GM21526 (cell line): Measurements from ENCODE around the gene GLA.

Experiments
- ATAC-seq: cut with Tn5 transposase; IDR thresholded peaks from one replicate; pipeline ENCODE4 v1.9.1; 2021; ENCODE audit warnings: moderate library complexity; ENCODE audit not compliant: unreplicated experiment, low FRiP score

The GLA gene

DNA sequence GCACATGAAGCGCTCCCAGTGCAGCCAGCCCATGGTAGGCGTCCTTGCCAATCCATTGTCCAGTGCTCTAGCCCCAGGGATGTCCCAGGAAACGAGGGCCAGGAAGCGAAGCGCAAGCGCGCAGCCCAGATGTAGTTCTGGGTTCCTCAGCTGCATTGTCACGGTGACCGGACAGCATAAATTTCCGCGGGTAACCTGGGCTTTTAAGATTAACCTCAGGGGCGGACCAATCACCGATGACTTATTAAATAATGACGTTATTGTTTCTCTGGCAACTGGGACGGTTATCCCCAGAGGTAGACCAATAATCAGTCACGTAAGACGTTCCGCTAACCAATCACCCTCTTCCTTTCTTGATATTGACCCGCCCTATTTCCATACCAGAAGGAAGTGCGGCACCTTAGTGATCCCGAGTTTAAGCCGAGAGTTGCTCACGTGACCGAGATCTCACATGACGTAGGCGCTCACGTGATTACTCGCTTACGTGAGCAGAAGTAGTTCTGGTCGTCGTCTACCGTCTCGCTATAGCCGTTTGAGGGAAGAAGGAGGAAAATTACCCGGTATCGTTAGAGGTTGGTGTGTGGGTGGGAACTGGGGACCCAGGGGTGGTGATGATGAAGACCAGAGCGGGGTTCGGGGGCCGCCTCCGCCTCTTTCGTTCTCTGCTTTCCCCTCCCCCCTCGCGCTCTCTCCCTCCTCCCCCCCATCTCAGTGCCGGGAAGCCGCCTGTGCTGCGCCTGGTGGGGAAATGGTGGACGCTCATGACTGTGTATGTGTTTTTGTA lies at the start of gene GLA, which contains the start of gene HNRNPH2:
Gene GLA, minus strand, starts transcription at position 178 of the 784 bp plus-strand sequence. Its CDS starts 22 bp downstream, at position 156.
Gene HNRNPH2, plus strand, starts transcription at position 475 of the 784 bp plus-strand sequence. CDS start 3,767 bp downstream, outside the sequence.
- peak; percentile 93 for ATAC-seq

DNA sequence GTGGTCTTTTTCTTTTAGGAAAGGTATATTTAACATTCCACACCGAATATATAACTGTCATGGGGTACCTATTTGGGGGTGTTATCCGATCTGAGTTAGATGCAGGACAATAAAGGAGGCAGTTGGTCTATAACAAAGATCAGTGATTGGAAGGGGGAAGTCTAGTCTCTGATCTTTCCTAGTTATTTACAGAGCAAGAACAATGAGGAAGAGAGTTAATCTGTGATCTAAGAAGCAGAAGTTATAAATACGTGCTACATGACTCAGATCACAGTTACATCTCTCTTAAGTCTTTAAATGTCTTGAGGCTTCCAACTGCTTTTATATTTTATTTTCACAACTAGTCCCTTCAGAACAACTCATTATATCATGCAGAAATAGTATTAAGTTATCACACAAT lies 44.3 kb upstream of the GLA start:
- ATAC-seq: no peak

DNA sequence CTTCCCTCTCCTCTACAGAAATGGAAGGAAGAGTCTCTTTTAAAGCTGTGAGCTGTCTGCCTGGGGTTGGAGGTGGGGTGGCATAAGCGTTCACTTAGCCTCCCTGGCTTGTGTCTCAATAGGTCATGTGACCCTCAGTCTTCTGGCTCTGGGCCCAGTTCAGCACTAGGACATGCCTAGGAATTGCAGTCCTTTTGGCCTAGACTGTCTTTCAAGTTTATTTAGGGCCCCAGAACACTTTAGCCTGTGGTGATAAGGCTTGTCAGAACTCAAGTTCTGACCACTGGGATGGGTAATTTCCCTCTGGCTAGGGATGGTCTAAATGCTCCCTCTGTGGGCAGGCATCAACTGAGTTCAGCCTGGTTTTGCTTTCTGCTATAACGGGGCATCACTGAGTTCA lies 43.2 kb upstream of the GLA start:
- ATAC-seq: no peak

DNA sequence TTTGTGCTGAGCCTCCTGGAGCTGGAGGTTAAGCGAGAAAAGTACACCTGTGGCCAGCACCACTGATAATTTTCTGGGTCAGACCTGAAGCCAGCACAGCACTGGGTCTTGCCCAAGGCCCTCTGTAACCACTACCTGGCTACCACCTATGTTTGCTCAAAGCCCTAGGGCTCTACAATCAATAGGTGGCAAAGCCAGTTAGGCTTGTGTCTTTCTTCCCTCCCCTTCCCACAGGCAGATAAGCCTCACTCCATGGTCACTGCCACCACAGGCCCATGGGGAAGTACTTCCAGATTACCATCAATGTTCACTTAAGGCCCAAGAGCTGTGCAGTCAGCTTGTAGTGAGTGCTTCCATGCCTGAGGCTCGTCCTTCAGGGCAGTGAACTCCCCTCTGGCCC lies 42.4 kb upstream of the GLA start:
- ATAC-seq: no peak

DNA sequence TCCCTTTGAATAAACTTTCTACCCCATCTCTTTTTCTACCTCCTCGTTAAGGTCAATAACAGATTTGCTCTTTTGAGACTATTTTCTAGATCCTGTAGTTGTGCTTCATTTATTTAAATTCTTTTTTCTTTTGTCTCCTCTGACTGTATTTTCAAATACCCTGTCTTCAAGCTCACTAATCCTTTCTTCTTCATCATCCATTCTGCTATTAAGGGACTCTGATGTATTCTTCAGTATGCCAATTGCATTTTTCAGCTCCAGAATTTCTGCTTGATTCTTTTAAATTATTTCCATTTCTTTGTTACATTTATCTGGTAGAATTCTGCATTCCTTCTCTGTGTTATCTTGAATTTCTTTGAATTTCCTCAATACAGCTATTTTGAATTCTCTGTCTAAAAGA lies 41.6 kb upstream of the GLA start:
- ATAC-seq: no peak

DNA sequence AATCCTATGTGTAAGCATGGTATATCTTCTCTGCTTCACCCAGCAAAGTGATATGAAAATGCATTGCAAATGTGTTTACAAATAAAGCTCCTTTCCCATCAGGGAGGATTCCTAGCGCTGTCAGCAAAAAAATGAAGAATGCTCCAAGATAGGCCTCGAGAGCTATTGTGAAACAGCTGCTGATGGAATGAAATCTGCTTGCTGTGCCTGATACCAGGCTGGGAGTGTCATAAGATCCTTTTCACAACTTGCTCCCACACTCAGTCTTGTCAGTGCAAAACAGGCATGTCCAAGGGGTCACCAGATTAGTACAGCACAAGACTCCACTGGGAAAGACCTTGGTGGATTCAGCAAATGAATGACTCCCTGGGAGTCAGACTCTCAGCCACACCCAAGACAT lies 34.4 kb upstream of the GLA start:
- ATAC-seq: no peak

DNA sequence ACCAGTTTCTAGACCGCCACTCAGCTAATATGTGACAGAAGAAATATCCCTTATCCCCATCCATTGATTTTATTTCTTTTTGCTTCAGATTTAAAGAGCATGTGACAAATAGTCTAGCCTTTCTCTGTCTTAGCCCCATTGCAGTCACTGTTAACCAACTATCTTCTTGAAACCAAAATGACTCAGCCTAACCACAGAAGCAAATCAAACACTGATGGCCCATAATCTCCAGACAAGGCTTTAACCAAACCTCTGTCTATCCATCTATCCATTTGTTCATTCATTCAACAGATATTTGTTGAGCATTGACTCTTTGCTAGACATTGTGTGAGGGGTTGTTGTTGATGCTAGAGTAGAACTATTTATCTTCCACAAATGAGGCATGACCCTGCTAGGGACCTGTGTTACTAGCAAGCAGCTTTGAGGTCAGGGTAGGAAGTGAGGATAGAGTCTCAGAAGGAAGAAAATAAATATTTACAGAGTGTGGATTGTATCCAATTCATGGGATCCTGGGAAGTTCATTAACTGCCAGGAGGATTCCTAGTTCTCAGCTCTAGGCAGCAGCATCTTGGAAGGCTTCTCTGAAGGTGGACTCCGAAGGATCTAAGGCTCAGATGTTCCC lies 22.8 kb upstream of the GLA start:
- ATAC-seq: peak; percentile 82

DNA sequence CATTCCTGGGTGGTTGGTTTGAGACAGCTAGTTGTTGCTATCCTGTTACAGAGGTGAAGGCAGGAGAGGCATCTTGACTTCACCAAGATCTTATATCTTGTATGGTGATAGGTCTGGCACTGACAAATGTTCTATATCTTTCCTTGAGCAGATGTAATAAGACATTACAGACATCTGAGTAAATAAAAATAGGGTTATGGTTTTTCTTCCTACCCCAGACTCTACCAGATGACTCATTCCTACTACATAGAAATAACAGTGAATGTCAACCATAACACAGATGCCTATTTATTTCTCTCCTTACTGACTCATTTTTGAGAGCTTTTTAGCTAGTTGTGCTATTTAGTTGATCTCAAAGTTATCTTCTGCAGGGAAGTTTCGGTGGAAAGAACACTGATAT lies 22.2 kb upstream of the GLA start:
- ATAC-seq: peak; percentile 42

DNA sequence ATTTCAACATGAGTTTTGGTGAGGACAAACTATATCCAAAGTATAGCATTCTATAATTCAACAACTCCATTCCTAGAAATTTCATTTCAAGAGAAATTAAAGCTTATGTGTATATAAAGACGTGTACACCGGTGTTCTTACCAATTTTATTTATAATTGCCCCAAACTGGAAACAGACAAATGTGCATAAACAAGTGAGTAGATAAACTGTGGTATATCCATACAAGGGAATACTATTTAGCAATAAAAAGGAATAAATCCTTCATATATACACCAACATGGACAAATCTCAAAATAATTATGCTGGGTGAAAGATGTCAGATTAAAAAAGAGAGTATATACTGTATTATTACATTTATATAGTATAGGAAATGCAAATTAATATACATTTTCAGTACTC lies 20.2 kb upstream of the GLA start:
- ATAC-seq: no peak

DNA sequence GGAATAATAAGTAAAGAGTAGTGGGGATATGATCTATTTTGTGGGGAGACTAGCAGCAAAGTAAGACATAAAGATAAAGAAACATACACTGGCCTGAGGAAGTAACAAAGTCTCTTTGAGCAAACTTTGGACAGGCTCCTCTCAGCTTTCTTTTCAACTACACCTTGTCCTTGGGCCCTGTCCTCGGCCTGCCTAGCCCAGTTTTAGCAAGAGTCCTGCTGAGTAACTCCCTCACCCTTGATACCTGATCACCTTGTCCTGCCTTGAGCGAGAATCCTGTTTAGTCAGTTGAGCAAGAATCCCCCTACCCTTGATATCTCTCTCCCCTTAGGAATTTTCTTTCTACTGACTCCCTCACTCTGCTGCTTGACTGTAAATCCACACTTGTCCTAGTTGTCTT lies 11.8 kb upstream of the GLA start:
- no peak for ATAC-seq

DNA sequence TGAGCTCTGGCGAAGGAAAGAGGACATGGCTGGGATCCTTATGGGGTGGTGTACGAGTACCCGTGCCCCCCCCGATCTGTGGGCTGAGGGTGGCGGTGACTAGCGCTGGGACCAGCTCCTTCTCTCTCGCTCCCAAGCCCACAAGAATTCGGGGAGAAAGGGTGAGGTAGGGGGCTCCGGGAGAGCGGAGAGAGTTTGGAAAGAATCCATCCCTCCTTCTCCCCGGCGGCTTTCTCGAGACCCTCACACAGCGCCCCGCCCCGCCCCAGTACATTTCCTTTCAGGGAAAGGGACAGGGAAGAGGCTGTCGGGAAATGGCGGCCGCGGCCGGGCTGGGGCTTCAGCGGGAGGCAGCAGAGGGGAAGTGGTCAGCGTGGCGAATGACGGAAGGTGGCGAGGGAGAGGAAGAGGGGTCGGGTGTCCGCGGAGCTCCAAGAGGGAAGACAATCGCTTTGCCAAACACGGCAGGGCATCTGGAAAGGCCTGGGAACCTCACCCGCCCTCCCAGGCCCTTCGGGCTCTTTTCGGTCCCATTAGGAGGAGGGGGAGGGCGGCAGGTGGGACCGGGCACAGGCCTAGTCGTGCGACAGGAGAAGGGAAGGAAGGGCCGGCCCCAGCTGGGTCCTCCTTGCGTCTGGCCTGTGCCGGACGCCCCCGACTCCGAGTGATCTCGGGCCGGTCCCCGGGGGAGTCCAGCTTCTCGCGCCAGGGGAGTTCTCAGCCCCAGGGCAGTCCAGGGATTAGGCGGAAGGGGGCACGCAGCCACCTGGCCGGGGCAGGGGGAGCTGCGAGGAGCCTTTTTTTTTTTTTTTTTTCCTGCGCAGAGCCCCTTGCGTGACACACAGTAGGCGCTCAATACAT lies 10.5 kb upstream of the GLA start:
- no peak for ATAC-seq

DNA sequence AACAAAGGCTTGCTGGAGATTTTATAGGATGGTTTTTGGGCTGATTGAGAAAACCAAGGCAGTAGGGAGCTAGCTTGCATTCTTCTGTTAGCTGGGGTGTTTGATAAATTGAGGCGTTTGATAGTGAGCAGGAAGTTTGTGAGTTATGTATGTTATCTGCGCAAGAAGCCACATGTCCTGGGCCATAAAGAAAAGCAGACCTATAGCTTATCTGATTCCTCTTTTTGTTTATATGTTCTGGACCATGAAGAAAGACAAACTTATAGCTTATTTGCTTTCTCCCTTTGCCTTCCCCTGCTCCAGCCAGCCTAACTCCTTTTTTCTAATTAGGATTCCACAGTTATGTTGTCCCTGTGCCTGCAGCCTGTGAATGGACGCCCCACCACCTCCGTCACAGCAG lies 9.5 kb upstream of the GLA start:
- ATAC-seq: no peak

DNA sequence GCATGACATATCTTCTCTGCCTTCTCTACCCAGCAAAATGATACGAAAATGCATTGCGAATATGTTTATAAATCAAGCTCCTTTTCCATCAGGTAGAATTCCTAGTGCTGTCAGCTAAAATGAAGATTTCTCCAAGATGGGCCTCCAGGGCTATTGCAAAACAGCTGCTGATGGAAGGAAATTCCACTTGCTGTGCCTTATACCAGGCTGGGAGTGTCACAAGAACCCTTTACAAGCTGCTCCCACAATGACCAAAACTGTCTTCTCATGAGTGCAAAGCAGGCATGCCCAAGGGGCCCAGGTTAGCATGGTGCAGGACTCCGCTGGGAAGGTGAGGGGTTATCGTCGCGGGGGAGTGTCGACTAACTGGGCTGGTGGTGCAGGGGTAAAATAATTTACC lies 9.0 kb upstream of the GLA start:
- no peak for ATAC-seq

DNA sequence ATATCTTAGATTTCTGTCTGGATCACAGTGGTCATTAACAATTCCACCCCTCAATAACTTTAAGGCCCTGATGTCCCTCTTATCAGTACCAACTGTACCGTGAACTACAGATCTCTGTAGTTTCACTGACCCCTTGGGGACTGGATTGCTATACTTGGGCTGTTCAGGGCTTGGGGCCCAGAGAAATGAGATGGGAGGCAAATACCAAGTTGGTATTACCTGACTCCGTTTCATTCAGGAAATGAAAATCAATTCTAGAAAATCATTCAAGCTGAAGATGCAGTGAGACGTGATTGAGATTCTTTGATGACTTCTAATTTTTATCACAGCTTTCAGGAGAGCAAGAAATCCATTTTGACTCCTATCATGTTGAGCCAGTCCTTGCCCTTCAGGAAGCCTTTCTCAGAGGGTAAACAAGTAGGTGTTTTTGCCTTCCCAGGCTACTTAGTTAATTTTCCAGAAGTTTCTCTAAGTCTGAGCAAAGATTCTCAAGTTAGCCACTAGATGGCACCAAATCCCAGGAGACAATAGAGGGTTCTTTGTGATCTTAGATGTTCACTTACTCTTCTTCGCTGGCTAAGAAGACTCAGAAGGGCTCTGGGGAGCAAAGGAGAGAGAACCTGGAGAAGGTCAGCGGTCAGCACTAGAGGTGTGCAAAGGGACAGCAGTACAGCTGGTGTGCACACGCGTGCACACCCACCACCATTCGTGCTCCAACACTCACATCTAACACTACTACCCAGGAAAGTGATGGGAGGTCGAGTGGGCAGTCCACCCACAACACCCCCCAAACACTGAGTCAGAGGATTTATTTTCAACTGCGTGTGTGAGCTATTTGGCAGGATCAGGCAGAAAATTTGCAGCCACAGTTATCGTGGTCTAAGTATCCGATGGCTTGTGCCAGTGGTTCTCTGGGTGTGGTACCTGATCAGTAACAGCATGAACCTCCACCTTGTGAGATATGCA lies 7.7 kb upstream of the GLA start:
- peak; percentile 64 for ATAC-seq

DNA sequence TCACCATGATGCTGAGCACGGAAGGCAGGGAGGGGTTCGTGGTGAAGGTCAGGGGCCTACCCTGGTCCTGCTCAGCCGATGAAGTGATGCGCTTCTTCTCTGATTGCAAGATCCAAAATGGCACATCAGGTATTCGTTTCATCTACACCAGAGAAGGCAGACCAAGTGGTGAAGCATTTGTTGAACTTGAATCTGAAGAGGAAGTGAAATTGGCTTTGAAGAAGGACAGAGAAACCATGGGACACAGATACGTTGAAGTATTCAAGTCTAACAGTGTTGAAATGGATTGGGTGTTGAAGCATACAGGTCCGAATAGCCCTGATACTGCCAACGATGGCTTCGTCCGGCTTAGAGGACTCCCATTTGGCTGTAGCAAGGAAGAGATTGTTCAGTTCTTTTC lies 4.3 kb upstream of the GLA start:
- ATAC-seq: no peak

DNA sequence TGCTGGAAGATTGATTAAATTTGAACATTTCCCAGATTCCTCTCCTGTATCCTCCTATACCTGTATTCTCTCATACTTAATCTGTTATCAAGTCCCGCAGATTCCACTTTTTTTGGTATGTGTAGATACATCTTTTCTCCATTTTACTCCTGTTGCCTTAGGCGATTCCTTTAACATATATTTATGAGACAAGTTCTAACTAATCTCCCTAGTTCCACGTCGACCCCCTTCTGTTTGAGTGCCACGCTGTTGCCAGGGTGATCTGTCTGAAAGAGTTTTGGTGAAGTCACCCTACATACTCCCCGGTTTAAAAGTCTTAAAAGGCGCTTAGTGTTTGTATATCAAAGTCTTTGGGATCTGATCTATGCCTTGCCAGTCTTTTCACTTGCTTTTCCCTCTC lies 2.7 kb upstream of the GLA start:
- ATAC-seq: no peak

DNA sequence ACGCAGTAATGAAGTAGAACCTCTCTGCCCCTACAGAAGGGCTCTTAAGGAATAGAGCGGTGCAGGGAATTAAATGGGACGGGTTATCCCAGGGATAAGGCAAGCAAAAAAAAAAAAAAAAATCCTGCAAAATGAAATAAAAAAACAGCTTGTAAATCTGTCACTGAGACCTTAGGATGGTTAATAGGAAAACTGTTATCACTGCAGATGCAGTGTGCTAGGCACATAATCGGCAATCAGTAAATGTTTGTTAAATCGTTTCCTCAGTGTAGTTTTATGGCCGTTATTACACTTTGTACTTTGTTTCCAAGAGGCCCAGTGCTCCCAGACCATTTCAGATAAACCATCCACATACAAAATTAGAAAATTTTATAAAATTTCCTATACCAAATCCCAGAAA lies 1.3 kb upstream of the GLA start:
- ATAC-seq: no peak

DNA sequence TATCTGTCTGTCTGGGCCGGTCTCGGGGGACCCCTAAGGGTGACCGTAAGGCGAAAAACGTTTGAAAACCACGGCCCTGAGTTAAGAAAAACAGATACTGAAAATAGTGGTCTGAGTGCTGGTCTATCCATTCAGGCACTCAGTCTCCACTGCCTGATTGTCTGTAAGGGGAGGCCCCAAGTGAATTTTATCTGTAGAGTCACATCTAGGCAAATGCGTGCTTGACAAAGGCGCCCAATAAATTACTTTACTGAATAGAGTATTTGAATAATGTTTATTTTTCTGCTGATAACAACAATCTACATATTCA lies 762 bp upstream of the GLA start:
- peak; percentile 22 for ATAC-seq

DNA sequence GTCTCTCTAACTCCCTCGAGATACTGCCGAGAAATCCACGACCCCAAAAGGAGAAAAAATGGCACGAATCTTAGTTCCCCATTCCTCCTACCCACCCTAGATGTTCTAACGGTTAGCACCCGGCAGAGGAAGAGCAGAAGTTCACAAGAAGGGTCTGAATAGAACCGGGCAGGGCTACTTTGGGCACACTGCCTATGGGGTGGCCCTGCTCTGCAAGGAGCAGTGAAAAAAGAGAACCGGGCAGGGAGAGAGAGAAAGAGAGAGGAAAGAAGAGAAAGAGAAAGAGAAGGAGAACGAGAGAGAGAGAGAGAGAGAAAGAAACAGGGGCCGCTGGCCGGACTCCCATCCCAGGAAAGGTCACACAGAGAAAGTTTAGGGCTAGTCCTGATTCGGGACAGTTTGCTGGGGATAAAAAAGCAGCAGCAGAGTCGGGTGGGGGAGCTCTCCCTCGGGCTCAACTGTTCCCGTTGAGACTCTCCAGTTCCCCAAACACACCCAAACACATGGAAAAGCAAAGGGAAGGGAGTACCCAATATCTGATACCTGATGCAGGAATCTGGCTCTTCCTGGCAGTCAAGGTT lies 468 bp downstream of the GLA start:
- ATAC-seq: no peak

DNA sequence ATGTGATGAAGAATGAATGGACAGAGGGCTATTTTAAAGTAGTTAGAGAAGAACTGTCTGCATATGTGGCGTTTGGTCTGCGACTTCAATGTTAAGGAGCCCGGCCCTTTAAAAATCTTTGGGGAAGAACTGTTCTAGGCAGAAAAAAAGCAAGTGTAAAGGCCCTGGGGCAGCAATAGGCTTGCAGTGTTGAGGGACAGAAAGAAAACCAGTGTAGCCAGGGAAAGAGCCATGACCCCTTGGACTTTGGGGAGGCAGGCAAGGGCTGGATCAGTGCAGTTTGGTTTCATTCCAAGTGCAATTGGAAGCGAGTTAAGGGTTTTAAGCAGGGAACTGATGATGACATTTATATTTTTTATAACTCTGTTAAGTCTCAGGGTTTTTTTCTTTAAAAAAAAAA lies 7.9 kb downstream of the GLA start:
- no peak for ATAC-seq
